ENCODE data around the gene SLC4A1.
"Not testable (repeated sequence)": the region's sequence is repeated elsewhere in the genome, so short reads cannot be mapped to it uniquely, and the experiment has no call there.

Gene SLC4A1

GRCh38 chr17:44255915-44256314 is 12.0 kb downstream of the SLC4A1 start:
- DNase-seq, result no peak

GRCh38 chr17:44254361-44255095 is 13.4 kb downstream of the SLC4A1 start:
- DNase-seq, result no peak

GRCh38 chr17:44253006-44253405 is 14.9 kb downstream of the SLC4A1 start:
- DNase-seq, result no peak

DNA sequence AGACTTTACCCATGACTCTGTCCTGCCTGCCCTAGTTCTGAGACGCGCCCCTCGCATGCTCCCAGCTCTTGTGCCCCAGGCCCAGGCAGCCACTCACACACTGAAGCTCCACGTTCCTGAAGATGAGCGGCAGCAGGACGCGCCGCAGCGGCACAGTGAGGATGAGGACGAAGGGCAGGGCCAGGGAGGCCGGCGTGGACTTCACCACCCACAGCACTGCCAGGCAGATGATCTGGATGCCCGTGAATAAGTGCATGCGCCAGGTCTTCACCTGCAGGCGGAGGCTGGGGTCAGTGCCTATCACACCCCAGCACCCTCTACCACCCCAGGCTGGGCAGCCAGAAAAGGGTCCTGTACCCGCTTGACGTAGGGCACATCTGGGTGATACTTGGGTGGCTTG is 16.9 kb downstream of the SLC4A1 start:
- DNase-seq, result no peak

DNA sequence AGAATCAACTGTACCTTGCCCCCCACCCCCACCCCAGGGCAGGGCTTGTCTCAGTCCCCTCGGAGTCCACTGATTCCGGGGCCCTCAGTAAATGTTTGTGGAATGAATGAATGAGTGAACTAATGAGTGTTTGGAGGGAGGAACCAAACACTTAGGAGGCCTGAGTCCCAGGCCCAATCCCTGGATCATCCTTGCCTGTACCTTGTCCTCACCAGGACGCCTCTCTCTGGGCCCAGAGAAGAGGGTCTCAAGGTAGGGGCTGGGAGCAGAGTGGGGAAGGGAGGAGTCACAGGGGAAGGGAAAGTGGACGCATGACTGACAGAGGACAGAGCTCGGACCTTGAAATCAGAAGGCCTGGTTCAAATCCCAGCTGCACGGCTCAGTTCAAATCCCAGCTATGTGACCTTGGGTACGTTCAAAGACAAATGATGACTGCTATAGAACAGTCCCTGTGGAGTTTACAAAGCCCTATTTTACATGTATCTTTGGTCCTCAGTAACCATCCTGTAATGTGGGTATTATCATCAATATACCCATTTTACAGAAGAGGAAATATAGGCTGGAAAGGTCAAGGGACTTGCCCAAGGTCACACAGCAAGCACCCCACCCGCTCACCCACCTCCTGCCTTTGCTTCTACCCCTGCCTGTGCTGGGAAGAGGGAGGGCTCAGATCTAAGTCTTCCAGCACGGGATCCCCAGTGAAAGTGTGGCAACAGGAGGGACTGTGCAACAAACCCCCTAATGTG is 18.3 kb downstream of the SLC4A1 start:
- DNase-seq, result no peak

DNA sequence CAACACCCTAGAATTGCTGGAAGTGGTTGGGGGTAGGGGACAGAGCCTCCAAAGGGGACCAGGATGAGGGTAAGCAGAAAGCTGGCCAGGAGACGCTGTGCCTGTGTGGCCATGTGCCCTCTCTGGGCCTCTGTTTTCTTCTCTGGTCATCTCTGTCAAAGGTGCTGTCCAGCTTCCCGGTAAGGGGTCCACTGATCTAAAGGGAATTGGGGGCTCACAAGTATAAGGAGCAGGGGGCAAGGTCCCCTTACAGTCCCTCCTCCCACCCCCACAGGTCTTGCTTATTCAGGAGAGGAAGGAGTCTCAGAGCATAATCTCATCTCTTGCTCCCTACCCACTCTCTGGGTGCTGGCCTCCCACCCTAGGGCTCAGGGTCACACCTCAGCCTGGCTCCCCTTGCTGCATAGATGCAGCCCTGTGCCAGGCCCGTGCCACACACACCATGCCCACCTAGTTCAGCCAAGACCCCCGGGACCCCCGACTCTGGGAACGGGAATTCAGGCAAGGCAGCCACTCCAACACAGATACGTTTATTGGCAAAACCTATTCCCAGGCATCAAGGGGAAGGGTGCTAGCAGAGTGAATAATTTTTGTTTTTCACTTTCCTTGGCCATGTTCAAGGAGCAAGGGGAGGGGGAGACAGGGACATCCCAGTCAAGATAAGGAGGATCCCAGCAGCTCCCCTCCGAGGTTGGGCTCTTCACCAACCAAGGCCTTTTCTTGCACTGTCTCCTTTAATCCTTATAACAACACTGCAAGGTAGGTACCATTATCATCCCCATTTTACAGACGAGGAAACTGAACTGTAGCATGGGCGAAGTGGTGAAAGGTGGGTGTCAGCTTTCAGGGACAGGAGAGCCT is 19.8 kb downstream of the SLC4A1 start:
- DNase-seq, result no peak

GRCh38 chr17:44247440-44247841 is 20.5 kb downstream of the SLC4A1 start:
- DNase-seq, result no peak

DNA sequence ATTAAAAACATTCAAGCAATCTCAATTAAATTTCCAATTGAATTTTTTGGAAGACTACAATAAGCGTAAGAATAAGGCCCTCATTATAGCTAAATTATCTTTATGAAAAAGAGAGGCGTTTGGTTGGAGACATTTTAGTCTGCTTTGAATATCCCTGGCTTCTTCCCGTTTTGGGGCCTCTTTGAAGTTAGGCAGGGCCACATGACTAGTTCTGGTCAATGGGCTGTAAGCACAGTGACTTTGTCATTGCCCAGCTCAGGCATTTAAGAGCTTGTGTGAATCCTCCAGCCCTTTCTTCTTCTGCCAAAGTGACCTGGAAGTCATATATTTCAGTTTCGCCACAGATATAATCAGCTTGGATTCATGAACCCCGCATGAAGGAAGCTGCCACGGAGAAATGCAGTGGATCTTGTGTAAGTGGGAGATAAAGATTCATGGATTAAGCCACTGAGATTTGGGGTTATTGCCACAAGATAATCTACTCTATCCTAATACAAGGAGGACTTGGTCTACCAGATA is 26.8 kb downstream of the SLC4A1 start:
- DNase-seq, result no peak

- DNase-seq, result not testable (repeated sequence)
These were observed 30.0 kb downstream of the SLC4A1 start for GRCh38 chr17:44237886-44238285.

- DNase-seq, result no peak
These were observed 31.4 kb downstream of the SLC4A1 start for GRCh38 chr17:44236444-44236991.

DNA sequence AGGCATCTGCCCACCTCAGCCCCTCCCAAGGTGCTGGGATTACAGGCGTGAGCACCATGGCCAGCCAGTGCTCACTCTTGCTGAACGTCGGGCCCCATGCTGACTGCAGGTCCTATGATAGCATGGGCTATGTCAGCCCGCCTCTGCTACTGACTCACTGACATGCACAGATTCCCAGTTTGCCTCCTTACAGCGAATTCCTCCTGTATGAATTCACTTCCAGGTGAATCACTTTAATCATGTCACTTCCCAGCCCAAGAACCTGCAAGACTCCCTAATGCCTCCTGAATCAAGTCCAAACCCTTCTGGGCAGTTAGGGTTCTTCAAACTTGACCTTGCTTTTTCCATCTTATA is 32.4 kb downstream of the SLC4A1 start:
- DNase-seq, result peak; percentile 98

GRCh38 chr17:44233582-44233981 is 34.4 kb downstream of the SLC4A1 start:
- DNase-seq, result no peak

DNA sequence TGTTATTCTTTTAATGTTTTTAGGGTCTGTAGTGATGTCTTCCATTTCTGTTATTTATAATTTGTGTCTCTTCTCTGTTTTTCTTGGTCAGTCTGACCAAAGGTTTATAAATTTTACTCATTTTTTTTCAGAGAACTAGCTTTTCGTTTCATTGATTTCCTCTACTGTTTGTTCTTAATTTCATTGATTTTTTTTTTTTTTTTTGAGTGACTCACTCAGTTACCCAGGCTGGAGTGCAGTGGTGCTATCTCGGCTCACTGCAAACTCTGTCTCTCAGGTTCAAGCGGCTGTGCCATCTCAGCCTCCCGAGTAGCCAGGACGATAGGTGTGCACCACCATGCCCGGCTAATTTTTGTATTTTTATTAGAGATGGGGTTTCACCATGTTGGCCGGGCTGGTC is 35.9 kb downstream of the SLC4A1 start:
- DNase-seq, result no peak

DNA sequence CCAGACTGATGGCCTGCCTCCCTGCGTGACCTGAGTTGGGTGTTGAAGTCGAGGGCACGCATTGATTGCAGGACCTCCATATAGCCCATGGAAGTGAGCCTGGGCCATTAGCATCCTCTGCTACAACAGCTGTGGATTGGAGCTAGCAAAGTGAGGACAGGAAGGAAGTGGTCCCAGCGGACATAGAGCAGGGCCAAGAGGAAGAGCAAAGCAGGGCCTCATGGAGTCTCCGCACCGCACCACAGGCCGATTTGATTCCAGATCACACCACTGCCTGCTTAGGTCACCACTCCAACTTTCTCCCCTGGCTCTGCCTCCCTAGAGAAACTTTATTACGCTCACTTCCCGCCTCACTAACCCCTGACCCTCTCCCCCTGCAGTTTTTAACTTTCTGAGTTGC is 37.8 kb downstream of the SLC4A1 start:
- DNase-seq, result no peak

DNA sequence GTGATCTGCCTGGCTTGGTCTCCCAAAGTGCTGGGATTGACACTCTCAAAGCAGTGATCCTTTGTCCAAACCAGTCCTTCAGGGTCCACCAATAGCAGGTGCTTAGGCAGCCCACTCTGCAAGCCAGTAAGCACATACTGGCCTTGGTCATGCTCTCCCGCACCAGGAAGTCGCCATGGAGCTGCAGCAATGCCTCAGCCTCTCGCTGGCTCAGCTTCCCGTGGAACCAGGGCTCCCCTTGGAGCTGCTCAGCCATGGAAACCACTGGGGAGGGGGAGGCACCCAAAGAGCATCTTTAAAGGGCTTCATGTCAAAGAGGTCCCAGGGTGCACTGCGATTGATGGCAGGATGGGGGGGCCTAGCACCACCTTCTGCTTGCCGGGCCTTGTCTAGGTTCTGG is 38.8 kb downstream of the SLC4A1 start:
- DNase-seq, result no peak

GRCh38 chr17:44223541-44224071 is 44.3 kb downstream of the SLC4A1 start:
- DNase-seq, result no peak

GRCh38 chr17:44222112-44222869 is 45.6 kb downstream of the SLC4A1 start:
- DNase-seq, result peak; percentile 70

GRCh38 chr17:44221862-44222111 is 46.1 kb downstream of the SLC4A1 start:
- no peak for DNase-seq

GRCh38 chr17:44221084-44221861 is 46.7 kb downstream of the SLC4A1 start:
- DNase-seq, result peak; percentile 47

DNA sequence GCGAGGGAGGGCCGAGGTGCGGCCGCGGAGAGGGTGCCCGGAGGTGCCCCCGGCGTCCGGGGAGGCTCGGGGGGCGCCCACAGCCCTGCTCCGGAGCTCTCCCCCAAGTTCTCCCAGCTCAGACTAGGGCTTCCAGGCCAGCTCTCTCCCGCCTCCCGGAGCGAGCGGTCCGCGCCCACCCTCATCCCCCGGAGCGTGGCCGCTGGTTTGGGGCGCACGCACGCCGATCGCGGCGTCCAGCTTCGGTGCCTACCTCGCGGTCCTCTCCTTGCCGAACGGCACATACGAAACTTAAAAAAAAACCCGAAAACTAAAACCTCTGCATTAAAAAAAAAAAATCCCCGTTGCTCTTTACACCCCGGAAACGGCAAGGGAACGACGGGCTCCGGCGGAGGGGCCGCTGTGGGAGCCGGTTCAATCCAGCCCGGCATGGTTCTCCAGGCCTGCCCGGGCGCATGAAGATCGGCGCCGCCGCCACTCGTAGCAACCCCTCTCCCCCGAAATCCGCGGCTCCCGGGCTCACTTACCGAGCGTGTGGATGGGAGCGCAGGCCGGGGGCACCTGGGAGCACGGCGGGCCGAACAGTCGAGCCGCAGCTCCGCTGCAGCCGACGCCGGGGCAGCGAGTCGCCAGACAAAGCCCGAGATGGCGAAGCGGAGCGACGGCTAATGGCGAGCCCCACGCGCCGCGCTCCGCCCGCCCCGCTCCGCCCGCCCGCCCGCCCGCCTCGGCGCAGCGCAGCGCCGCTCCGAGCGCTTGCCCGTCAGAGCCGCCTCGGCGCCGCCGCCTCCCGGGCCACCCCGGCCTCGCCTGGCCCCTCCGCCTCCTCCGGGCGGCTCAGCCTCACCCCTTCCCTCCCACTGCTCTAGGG is 47.5 kb downstream of the SLC4A1 start:
- no peak for DNase-seq
